ENCODE data around the gene TRRAP. TPM values are rescaled to one million over a fixed set of nuclear protein-coding genes. Genes with fewer than 3 reads are reported as not detected.

Gene TRRAP
- total RNA-seq, 3 donors from 2014 or later: 36.2 to 47.8 (median 44.5) TPM

GRCh38 chr7:98984126-98984525 is 105.8 kb downstream of the TRRAP start:
- H3K36me3 ChIP-seq (ENCODE audit: low read depth): peaks cover 7% of the 10 kb centered on the region
- DNase-seq (no peak), ATAC-seq (no peak)
- H3K4me3 ChIP-seq: no peak overlapping the region
- intact Hi-C loops (cut with DNase I, micrococcal nuclease): no loop called here
- TF ChIP-seq, protein P1, sequence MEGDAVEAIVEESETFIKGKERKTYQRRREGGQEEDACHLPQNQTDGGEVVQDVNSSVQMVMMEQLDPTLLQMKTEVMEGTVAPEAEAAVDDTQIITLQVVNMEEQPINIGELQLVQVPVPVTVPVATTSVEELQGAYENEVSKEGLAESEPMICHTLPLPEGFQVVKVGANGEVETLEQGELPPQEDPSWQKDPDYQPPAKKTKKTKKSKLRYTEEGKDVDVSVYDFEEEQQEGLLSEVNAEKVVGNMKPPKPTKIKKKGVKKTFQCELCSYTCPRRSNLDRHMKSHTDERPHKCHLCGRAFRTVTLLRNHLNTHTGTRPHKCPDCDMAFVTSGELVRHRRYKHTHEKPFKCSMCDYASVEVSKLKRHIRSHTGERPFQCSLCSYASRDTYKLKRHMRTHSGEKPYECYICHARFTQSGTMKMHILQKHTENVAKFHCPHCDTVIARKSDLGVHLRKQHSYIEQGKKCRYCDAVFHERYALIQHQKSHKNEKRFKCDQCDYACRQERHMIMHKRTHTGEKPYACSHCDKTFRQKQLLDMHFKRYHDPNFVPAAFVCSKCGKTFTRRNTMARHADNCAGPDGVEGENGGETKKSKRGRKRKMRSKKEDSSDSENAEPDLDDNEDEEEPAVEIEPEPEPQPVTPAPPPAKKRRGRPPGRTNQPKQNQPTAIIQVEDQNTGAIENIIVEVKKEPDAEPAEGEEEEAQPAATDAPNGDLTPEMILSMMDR (IDR thresholded peaks at IDR 0.05): no peak
- H3K9me3 ChIP-seq: no peaks in the 10 kb centered on the region
- H3K4me1 ChIP-seq (ENCODE audit: low read depth): no peaks in the 10 kb centered on the region

- no peak overlapping the region for H3K4me3 ChIP-seq
- no peak for ATAC-seq
- DNase-seq: no peak
- no peaks in the 10 kb centered on the region for H3K9me3 ChIP-seq
- H3K36me3 ChIP-seq (ENCODE audit: low read depth): peaks cover 7% of the 10 kb centered on the region
- intact Hi-C loops (cut with DNase I, micrococcal nuclease): no loop called here
- TF ChIP-seq, protein P1 (IDR thresholded peaks at IDR 0.05): no peak
- no peaks in the 10 kb centered on the region for H3K4me1 ChIP-seq (ENCODE audit: low read depth)
Measured at GRCh38 chr7:98985406-98985805, 107.1 kb downstream of the TRRAP start.

- no peak overlapping the region for H3K4me3 ChIP-seq
- intact Hi-C loops (cut with DNase I, micrococcal nuclease): no loop called here
- H3K9me3 ChIP-seq: no peaks in the 10 kb centered on the region
- DNase-seq (no peak), ATAC-seq (no peak)
- peaks cover 9% of the 10 kb centered on the region for H3K36me3 ChIP-seq (ENCODE audit: low read depth)
- no peaks in the 10 kb centered on the region for H3K4me1 ChIP-seq (ENCODE audit: low read depth)
- TF ChIP-seq, protein P1 (IDR thresholded peaks at IDR 0.05): no peak
Measured at GRCh38 chr7:98985945-98986344, 107.6 kb downstream of the TRRAP start.

- peaks cover 9% of the 10 kb centered on the region for H3K36me3 ChIP-seq (ENCODE audit: low read depth)
Measured at GRCh38 chr7:98988641-98989040, 110.3 kb downstream of the TRRAP start.

GRCh38 chr7:98990356-98990755 is 112.0 kb downstream of the TRRAP start:
- peaks cover 6% of the 10 kb centered on the region for H3K36me3 ChIP-seq (ENCODE audit: low read depth)
- H3K4me3 ChIP-seq: no peak overlapping the region
- TF ChIP-seq, protein P1 (IDR thresholded peaks at IDR 0.05): no peak
- intact Hi-C loops (cut with DNase I, micrococcal nuclease): no loop called here
- H3K4me1 ChIP-seq (ENCODE audit: low read depth): no peaks in the 10 kb centered on the region
- ATAC-seq (no peak), DNase-seq (no peak)
- no peaks in the 10 kb centered on the region for H3K9me3 ChIP-seq

More at GRCh38 chr7:98988641-98989040, 110.3 kb downstream of the TRRAP start:
- Histone ChIP-seq H3K4me3 (no peak overlapping the region), H3K4me1 (ENCODE audit: low read depth) (no peaks in the 10 kb centered on the region), H3K9me3 (no peaks in the 10 kb centered on the region)
- DNase-seq (no peak), ATAC-seq (no peak)
- intact Hi-C loops (cut with DNase I, micrococcal nuclease): no loop called here
- TF ChIP-seq, protein P1 (IDR thresholded peaks at IDR 0.05): no peak

DNA sequence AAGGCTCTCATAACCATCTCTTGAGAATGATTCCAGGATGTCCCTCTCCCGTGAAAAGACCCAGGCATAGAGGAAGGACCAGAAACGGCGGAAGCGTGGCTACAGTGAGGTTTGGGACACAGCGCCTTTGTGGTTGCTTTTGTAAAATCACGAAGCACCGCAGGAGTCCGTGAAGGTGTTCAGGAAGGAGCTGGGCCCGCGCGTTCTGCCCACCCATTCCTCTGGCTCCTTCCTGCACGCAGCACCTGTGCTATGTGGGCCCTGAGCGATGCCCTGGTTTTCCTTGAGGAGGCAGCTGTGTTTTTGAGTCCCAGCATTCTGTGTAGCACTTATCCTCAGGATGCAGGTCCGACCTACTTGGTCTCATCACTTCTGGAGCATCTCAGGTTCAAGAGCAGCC is 112.8 kb downstream of the TRRAP start:
- peaks cover 7% of the 10 kb centered on the region for H3K36me3 ChIP-seq (ENCODE audit: low read depth)
- intact Hi-C loops (cut with DNase I, micrococcal nuclease): no loop called here

More for the DNA sequence above, 112.8 kb downstream of the TRRAP start:
- H3K4me3 ChIP-seq: no peak overlapping the region
- TF ChIP-seq, protein P1 (IDR thresholded peaks at IDR 0.05): no peak
- no peaks in the 10 kb centered on the region for H3K9me3 ChIP-seq
- DNase-seq: no peak
- H3K4me1 ChIP-seq (ENCODE audit: low read depth): no peaks in the 10 kb centered on the region
- no peak for ATAC-seq
